ENCODE results near the gene ST3GAL4.
"Not testable (repeated sequence)": the region's sequence is repeated elsewhere in the genome, so short reads cannot be mapped to it uniquely, and the experiment has no call there.

DNA sequence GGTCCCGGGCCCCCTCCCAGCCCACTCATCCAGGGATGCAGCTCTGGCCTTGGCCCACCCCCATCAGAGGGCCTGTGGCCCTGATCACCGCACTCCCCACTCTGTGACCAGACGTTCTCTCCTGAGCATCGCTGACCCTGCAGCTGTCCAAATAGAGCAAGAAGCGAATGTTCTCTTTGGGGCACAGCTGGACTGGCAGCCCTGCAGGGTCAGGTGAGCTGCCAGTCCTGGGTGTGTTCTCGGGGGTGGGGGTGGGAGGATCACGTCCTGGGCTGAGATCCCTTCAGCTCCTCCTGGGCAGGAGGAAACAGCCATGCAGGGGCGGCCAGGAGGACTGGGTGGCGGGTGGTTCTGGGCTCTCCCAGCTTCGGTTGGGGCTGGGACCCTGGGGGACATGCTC is 26.5 kb downstream of the ST3GAL4 start:
- not testable (repeated sequence) for TF ChIP-seq ATF7 (IDR thresholded peaks at IDR 0.05; ENCODE audit: low read depth); BRCA1 (IDR thresholded peaks at IDR 0.05; ENCODE audit: low read depth, low read length); RB1 (IDR thresholded peaks at IDR 0.05; ENCODE audit: borderline replicate concordance); TARDBP (IDR thresholded peaks at IDR 0.05; ENCODE audit: borderline replicate concordance); RAD21 (IDR thresholded peaks at IDR 0.05; ENCODE audit: insufficient read depth, low read depth, low read length); MXI1 (IDR thresholded peaks at IDR 0.05; ENCODE audit: low read depth, low read length); NR2F1 (conservative IDR thresholded peaks at IDR 0.05); HDAC6 (IDR thresholded peaks at IDR 0.05; ENCODE audit: unreplicated experiment)
- TF ChIP-seq, protein P1, sequence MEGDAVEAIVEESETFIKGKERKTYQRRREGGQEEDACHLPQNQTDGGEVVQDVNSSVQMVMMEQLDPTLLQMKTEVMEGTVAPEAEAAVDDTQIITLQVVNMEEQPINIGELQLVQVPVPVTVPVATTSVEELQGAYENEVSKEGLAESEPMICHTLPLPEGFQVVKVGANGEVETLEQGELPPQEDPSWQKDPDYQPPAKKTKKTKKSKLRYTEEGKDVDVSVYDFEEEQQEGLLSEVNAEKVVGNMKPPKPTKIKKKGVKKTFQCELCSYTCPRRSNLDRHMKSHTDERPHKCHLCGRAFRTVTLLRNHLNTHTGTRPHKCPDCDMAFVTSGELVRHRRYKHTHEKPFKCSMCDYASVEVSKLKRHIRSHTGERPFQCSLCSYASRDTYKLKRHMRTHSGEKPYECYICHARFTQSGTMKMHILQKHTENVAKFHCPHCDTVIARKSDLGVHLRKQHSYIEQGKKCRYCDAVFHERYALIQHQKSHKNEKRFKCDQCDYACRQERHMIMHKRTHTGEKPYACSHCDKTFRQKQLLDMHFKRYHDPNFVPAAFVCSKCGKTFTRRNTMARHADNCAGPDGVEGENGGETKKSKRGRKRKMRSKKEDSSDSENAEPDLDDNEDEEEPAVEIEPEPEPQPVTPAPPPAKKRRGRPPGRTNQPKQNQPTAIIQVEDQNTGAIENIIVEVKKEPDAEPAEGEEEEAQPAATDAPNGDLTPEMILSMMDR (IDR thresholded peaks at IDR 0.05 in 2 of 3, conservative IDR thresholded peaks at IDR 0.05 in 1 of 3; ENCODE audit: control insufficient read depth in 2 of 3, extremely low read depth in 1 of 3, insufficient read depth in 1 of 3, low read depth in 3 of 3, low read length in 3 of 3), result not testable (repeated sequence)
- TF ChIP-seq, protein P2, sequence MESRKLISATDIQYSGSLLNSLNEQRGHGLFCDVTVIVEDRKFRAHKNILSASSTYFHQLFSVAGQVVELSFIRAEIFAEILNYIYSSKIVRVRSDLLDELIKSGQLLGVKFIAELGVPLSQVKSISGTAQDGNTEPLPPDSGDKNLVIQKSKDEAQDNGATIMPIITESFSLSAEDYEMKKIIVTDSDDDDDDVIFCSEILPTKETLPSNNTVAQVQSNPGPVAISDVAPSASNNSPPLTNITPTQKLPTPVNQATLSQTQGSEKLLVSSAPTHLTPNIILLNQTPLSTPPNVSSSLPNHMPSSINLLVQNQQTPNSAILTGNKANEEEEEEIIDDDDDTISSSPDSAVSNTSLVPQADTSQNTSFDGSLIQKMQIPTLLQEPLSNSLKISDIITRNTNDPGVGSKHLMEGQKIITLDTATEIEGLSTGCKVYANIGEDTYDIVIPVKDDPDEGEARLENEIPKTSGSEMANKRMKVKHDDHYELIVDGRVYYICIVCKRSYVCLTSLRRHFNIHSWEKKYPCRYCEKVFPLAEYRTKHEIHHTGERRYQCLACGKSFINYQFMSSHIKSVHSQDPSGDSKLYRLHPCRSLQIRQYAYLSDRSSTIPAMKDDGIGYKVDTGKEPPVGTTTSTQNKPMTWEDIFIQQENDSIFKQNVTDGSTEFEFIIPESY (IDR thresholded peaks at IDR 0.05), result not testable (repeated sequence)

Measured in GM12878 (cell line).